ENCODE results near the gene TNFRSF13B. TPM values are rescaled to one million over a fixed set of nuclear protein-coding genes. Genes with fewer than 3 reads are reported as not detected.
A peak's percentile ranks its signal among the peaks of the same experiment; 100 is the strongest.

The TNFRSF13B gene
- 1 to 10 TPM in 1 of 3 donors, under 1 TPM in 2; 0.38 to 1.4 (median 0.98) TPM for total RNA-seq
- long read RNA-seq, donor 1 = 0 reads
- long read RNA-seq, donor 2, partial matches to known transcripts = 0 of 3 reads
- long read RNA-seq, donor 2, other reads (novel, unspliced or antisense) = 0 of 3 reads

- intact Hi-C loops (cut with DNase I, micrococcal nuclease) = no loop called here
- Histone ChIP-seq H3K9me3 (no peaks in the 10 kb centered on the region), H3K4me1 (ENCODE audit: low read depth) (no peaks in the 10 kb centered on the region), H3K4me3 (no peak within 1 kb of the TSS), H3K36me3 (ENCODE audit: low read depth) (no peaks in the 10 kb centered on the region)
- ATAC-seq (peak; percentile 43), DNase-seq (no peak)
- TF ChIP-seq CTCF (IDR thresholded peaks at IDR 0.05) = no peak
Observed at GRCh38 chr17:16971458-16972338, at the start of gene TNFRSF13B. Gene TNFRSF13B, minus strand, starts transcription at chr17:16972118. Its CDS starts 43 bp downstream, at chr17:16972075.

GRCh38 chr17:17021194-17021863, 49.4 kb upstream of the TNFRSF13B start:
- DNase-seq (peak; percentile 36 to 51 (median 46)), ATAC-seq (peak; percentile 71)
- Histone ChIP-seq H3K9me3 (no peaks in the 10 kb centered on the region), H3K4me3 (no peak overlapping the region), H3K36me3 (ENCODE audit: low read depth) (no peaks in the 10 kb centered on the region), H3K4me1 (ENCODE audit: low read depth) (peaks cover 12% of the 10 kb centered on the region)
- no peak for TF ChIP-seq CTCF (IDR thresholded peaks at IDR 0.05)
- intact Hi-C loops (cut with DNase I, micrococcal nuclease) = no loop called here

GRCh38 chr17:17020821-17021193, 48.9 kb upstream of the TNFRSF13B start:
- TF ChIP-seq CTCF (IDR thresholded peaks at IDR 0.05) = no peak
- intact Hi-C loops (cut with DNase I, micrococcal nuclease) = no loop called here
- DNase-seq = peak in 1 of 3 donors; percentile 22
- no peak for ATAC-seq
- Histone ChIP-seq H3K4me1 (ENCODE audit: low read depth) (peaks cover 12% of the 10 kb centered on the region), H3K36me3 (ENCODE audit: low read depth) (no peaks in the 10 kb centered on the region), H3K4me3 (no peak overlapping the region), H3K9me3 (no peaks in the 10 kb centered on the region)

GRCh38 chr17:17019891-17020456, 48.1 kb upstream of the TNFRSF13B start:
- intact Hi-C loops (cut with DNase I, micrococcal nuclease) = no loop called here

More at GRCh38 chr17:17019891-17020456, 48.1 kb upstream of the TNFRSF13B start:
- no peaks in the 10 kb centered on the region for H3K9me3 ChIP-seq
- DNase-seq (peak in 2 of 3 donors; percentile 21 to 30), ATAC-seq (no peak)
- TF ChIP-seq CTCF (IDR thresholded peaks at IDR 0.05) = no peak
- peaks cover 12% of the 10 kb centered on the region for H3K4me1 ChIP-seq (ENCODE audit: low read depth)
- no peak overlapping the region for H3K4me3 ChIP-seq
- H3K36me3 ChIP-seq (ENCODE audit: low read depth) = no peaks in the 10 kb centered on the region

All from mucosa of descending colon (tissue), 3 donors.